Mucosa of descending colon (tissue), 3 donors: Measurements from ENCODE around the gene TTC13. TPM values are rescaled to one million over a fixed set of nuclear protein-coding genes. Genes with fewer than 3 reads are reported as not detected.

ENCODE experiments used
- ATAC-seq: fragments of 200-7000 bp; cut with Tn5 transposase; one replicate; pipeline ENCODE4 v1.9.1; 2020; ENCODE audit warnings: mild to moderate bottlenecking, moderate library complexity
- DNase-seq, 3 donors: peaks; one replicate each; pipeline ENCODE4 v3.0.0-alpha.2; 2020
- H3K36me3 ChIP-seq: fragments of 200-600 bp; one replicate; pipeline ENCODE4 v1.8.0; 2021; ENCODE audit warnings: low read depth, mild to moderate bottlenecking
- H3K4me1 ChIP-seq: fragments of 200-600 bp; one replicate; pipeline ENCODE4 v1.8.0; 2021; ENCODE audit warnings: low read depth, mild to moderate bottlenecking
- H3K4me3 ChIP-seq: fragments of 200-600 bp; one replicate; pipeline ENCODE4 v1.8.0; 2021; ENCODE audit warnings: mild to moderate bottlenecking
- H3K9me3 ChIP-seq: fragments of 200-600 bp; one replicate; pipeline ENCODE4 v1.8.0; 2021; ENCODE audit warnings: mild to moderate bottlenecking
- CTCF ChIP-seq: fragments of 200-600 bp; IDR thresholded peaks from one replicate; pipeline ENCODE4 v1.8.0; 2022; ENCODE audit warnings: antibody characterized with exemption, mild to moderate bottlenecking
- intact Hi-C, 2 donors: fragments of 100-400 bp; cut with DNase I in 1 of 2; cut with micrococcal nuclease in 1 of 2; formaldehyde crosslinking; loops; one replicate each; pipeline versions ENCODE4 v1.11.0 to v1.11.1; 2022; cut with DNase I, micrococcal nuclease
- total RNA-seq, 3 donors: library from RNA; stranded (reverse); fragmentation: NEBNext Ultra II Directional in 2 of 3; extraction: Animal tissue kit (Norgen Biotek cat#: 25700) in 2 of 3; gene quantifications; one replicate each; pipeline versions ENCODE4 v1.2.1 to v1.2.4, GENCODE V29; 2021 to 2023
- donor health status: DM: no; HTN: no; CAD: no; lungs with moderate emphysema.
- donor health status: DM: no; HTN: no; CAD: no.
- donor health status: DM: no; HTN: yes; CAD: no.

Gene TTC13
- total RNA-seq, 3 donors from 2014 or later = 24.0 to 39.7 (median 28.4) TPM

- DNase-seq (no peak), ATAC-seq (no peak)
- no peak overlapping the region for H3K4me3 ChIP-seq
- no peaks in the 10 kb centered on the region for H3K4me1 ChIP-seq
- no peaks in the 10 kb centered on the region for H3K36me3 ChIP-seq
- intact Hi-C loops = no loop called here
- H3K9me3 ChIP-seq = no peaks in the 10 kb centered on the region
- TF ChIP-seq CTCF = no peak
These were observed 80.5 kb downstream of the TTC13 start for GRCh38 chr1:230898144-230898543.

GRCh38 chr1:230896779-230897178 is 81.9 kb downstream of the TTC13 start:
- H3K9me3 ChIP-seq = no peaks in the 10 kb centered on the region
- H3K4me3 ChIP-seq = no peak overlapping the region
- no peak for ATAC-seq
- no peak for DNase-seq
- no peaks in the 10 kb centered on the region for H3K36me3 ChIP-seq
- no peaks in the 10 kb centered on the region for H3K4me1 ChIP-seq
- no peak for TF ChIP-seq CTCF
- intact Hi-C loops = no loop called here

- ATAC-seq (no peak), DNase-seq (no peak)
- Histone ChIP-seq H3K4me3 (no peak overlapping the region), H3K9me3 (no peaks in the 10 kb centered on the region), H3K4me1 (no peaks in the 10 kb centered on the region), H3K36me3 (no peaks in the 10 kb centered on the region)
- intact Hi-C loops = no loop called here
- TF ChIP-seq CTCF = no peak
These were observed 83.2 kb downstream of the TTC13 start for GRCh38 chr1:230895452-230895851.

GRCh38 chr1:230894664-230895063 is 84.0 kb downstream of the TTC13 start:
- no peak for ATAC-seq
- DNase-seq = no peak
- Histone ChIP-seq H3K9me3 (no peaks in the 10 kb centered on the region), H3K4me1 (no peaks in the 10 kb centered on the region), H3K36me3 (no peaks in the 10 kb centered on the region), H3K4me3 (no peak overlapping the region)
- TF ChIP-seq CTCF = no peak
- intact Hi-C loops = no loop called here

GRCh38 chr1:230894032-230894431 is 84.6 kb downstream of the TTC13 start:
- Histone ChIP-seq H3K4me1 (no peaks in the 10 kb centered on the region), H3K36me3 (no peaks in the 10 kb centered on the region), H3K4me3 (no peak overlapping the region), H3K9me3 (no peaks in the 10 kb centered on the region)
- no peak for DNase-seq
- ATAC-seq = no peak
- no peak for TF ChIP-seq CTCF
- intact Hi-C loops = no loop called here

- ATAC-seq = no peak
- no peak for DNase-seq
- intact Hi-C loops = no loop called here
- H3K4me3 ChIP-seq = no peak overlapping the region
- TF ChIP-seq CTCF = no peak
- H3K36me3 ChIP-seq = no peaks in the 10 kb centered on the region
- no peaks in the 10 kb centered on the region for H3K4me1 ChIP-seq
- H3K9me3 ChIP-seq = no peaks in the 10 kb centered on the region
These were observed 86.6 kb downstream of the TTC13 start for GRCh38 chr1:230892018-230892491.
